Smooth muscle cell (in vitro differentiated cells): ENCODE data around the gene PKHD1. TPM values are rescaled to one million over a fixed set of nuclear protein-coding genes. Genes with fewer than 3 reads are reported as not detected.

Experiments
- DNase-seq: peaks from one replicate; lab custom pipeline; 2025; ENCODE audit not compliant: unreplicated experiment; lab: John Stamatoyannopoulos, UW
- H2AFZ ChIP-seq: fragments of 200-600 bp; sonication (generic); 2 replicates; pipeline ENCODE4 v1.6.0; 2016; ENCODE audit warnings: antibody characterized with exemption, low read depth, mild to moderate bottlenecking
- H3F3A ChIP-seq: fragments of 200-600 bp; sonication (generic); 2 replicates; pipeline ENCODE4 v1.6.0; 2017; ENCODE audit warnings: antibody characterized with exemption, low read depth
- H3K27ac ChIP-seq: fragments of 200-600 bp; sonication (generic); 2 replicates; pipeline ENCODE4 v1.5.1; 2016; ENCODE audit warnings: low read depth, mild to moderate bottlenecking
- H3K27me3 ChIP-seq: fragments of 200-600 bp; sonication (generic); 2 replicates; pipeline ENCODE4 v1.6.1; 2016; ENCODE audit warnings: low read depth, mild to moderate bottlenecking
- H3K36me3 ChIP-seq: fragments of 200-600 bp; sonication (generic); 2 replicates; pipeline ENCODE4 v1.5.1; 2016; ENCODE audit warnings: low read depth
- H3K4me1 ChIP-seq: fragments of 200-600 bp; sonication (generic); 2 replicates; pipeline ENCODE4 v1.5.1; 2016; ENCODE audit warnings: low read depth
- H3K4me2 ChIP-seq: fragments of 200-600 bp; sonication (generic); 2 replicates; pipeline ENCODE4 v1.6.0; 2016; ENCODE audit warnings: mild to moderate bottlenecking
- H3K4me3 ChIP-seq: fragments of 200-600 bp; sonication (generic); 2 replicates; pipeline ENCODE4 v1.5.1; 2016; ENCODE audit warnings: mild to moderate bottlenecking
- H3K79me2 ChIP-seq: fragments of 200-600 bp; sonication (generic); 2 replicates; pipeline ENCODE4 v1.6.0; 2016; ENCODE audit warnings: low read depth, mild to moderate bottlenecking
- H3K9ac ChIP-seq: fragments of 200-600 bp; sonication (generic); 2 replicates; pipeline ENCODE4 v1.6.0; 2016; ENCODE audit warnings: low read depth
- H3K9me3 ChIP-seq: fragments of 200-600 bp; sonication (generic); replicated peaks from 2 replicates; pipeline ENCODE4 v1.5.1; 2016; ENCODE audit warnings: low read depth
- H4K20me1 ChIP-seq: fragments of 200-600 bp; sonication (generic); 2 replicates; pipeline ENCODE4 v1.6.0; 2016; ENCODE audit warnings: low read depth
- WGBS: methylation state at CpG from one replicate; pipeline ENCODE4 v1.1.7; 2016; ENCODE audit warnings: low lambda C conversion rate; 5-methylcytosine and 5-hydroxymethylcytosine counted together
- polyA plus RNA-seq: library from polyadenylated mRNA; unstranded; fragments of >200 nt; fragmentation: Nextera tagmentation; extraction: Ambion mirVana; gene quantifications from 2 replicates; pipeline ENCODE4 v1.2.1, GENCODE V29; 2016
- total RNA-seq: library from RNA; depleted of rRNA; stranded (reverse); fragments of >200 nt; gene quantifications from 2 replicates; pipeline ENCODE4 v1.2.3, GENCODE V29; 2014
- TF ChIP-seq, protein P1 (sequence below): fragments of 200-600 bp; sonication (generic); IDR thresholded peaks from 2 replicates; pipeline ENCODE4 v1.5.1; 2017; ENCODE audit warnings: borderline replicate concordance, mild to moderate bottlenecking, antibody characterized with exemption; ENCODE audit not compliant: insufficient read depth, poor library complexity, severe bottlenecking

PKHD1 gene
- total and polyA plus RNA-seq, 2 experiments from 2014 or later: not detected

- Histone ChIP-seq H3K4me3 (no peak overlapping the region), H3K27ac (no peak overlapping the region), H3K79me2 (no peaks in the 10 kb centered on the region), H3K9ac (no peak overlapping the region), H3K4me1 (no peaks in the 10 kb centered on the region), H3K4me2 (no peak overlapping the region), H3K27me3 (no peaks in the 10 kb centered on the region), H3F3A (no peaks in the 10 kb centered on the region), H4K20me1 (no peaks in the 10 kb centered on the region), H3K9me3 (no peaks in the 10 kb centered on the region), H3K36me3 (no peaks in the 10 kb centered on the region), H2AFZ (no peak overlapping the region)
- WGBS: 73% methylated on average over 1 of the region's 1 CpG
- TF ChIP-seq, protein P1, sequence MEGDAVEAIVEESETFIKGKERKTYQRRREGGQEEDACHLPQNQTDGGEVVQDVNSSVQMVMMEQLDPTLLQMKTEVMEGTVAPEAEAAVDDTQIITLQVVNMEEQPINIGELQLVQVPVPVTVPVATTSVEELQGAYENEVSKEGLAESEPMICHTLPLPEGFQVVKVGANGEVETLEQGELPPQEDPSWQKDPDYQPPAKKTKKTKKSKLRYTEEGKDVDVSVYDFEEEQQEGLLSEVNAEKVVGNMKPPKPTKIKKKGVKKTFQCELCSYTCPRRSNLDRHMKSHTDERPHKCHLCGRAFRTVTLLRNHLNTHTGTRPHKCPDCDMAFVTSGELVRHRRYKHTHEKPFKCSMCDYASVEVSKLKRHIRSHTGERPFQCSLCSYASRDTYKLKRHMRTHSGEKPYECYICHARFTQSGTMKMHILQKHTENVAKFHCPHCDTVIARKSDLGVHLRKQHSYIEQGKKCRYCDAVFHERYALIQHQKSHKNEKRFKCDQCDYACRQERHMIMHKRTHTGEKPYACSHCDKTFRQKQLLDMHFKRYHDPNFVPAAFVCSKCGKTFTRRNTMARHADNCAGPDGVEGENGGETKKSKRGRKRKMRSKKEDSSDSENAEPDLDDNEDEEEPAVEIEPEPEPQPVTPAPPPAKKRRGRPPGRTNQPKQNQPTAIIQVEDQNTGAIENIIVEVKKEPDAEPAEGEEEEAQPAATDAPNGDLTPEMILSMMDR: no peak
- no peak for DNase-seq
These were observed 73.0 kb downstream of the PKHD1 start for GRCh38 chr6:52014391-52014790.

DNA sequence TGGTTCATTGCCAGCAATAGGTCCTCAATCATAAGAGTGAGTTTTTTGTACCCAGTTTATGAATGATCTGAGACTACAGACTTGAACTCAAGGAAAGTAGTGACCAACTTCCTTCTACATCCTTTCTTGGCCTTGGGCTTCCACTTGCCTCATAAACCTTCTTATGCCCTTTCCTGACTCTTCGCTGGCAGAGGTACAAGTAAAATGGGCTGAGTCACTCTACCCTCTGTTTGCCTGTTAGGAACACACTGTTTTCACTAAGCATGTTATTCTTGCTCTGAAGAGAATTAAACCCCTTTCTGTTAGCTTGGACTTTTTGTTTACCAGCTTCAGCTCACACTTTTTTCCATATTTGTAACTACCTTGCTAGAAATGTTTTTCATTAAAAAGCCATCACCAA is 74.4 kb downstream of the PKHD1 start:
- 92% methylated on average over 1 of the region's 1 CpG for WGBS
- no peaks in the 10 kb centered on the region for H3K27me3 ChIP-seq
- H3K36me3 ChIP-seq: no peaks in the 10 kb centered on the region
- no peaks in the 10 kb centered on the region for H3K4me1 ChIP-seq
- no peak overlapping the region for H3K9ac ChIP-seq
- no peak overlapping the region for H3K4me3 ChIP-seq
- TF ChIP-seq, protein P1: no peak
- H3K27ac ChIP-seq: no peak overlapping the region
- no peak overlapping the region for H2AFZ ChIP-seq
- H3F3A ChIP-seq: no peaks in the 10 kb centered on the region
- H3K79me2 ChIP-seq: no peaks in the 10 kb centered on the region
- no peak overlapping the region for H3K4me2 ChIP-seq
- H3K9me3 ChIP-seq: no peaks in the 10 kb centered on the region
- DNase-seq: no peak
- H4K20me1 ChIP-seq: no peaks in the 10 kb centered on the region

DNA sequence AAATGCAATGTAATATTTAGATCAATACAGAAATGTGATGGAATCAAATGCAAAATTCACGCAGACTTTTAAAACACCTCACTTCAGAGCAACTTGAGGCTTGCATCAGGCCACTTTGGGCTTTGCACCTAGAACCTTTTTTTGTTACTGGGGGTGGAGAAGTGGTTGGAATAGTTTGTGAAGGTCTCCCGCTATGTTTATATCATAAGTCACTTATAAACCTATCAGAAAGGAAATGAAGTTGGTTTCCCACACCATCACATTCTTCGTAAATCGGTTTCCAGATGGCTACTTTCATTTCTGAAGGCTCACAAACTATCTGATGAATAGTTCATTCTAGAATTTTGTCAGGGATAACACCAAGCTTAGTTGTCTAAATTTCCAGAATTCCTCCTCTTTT is 74.8 kb downstream of the PKHD1 start:
- Histone ChIP-seq H3K4me2 (no peak overlapping the region), H3K9ac (no peak overlapping the region), H3K4me1 (no peaks in the 10 kb centered on the region), H3K79me2 (no peaks in the 10 kb centered on the region), H3K9me3 (no peaks in the 10 kb centered on the region), H3K27me3 (no peaks in the 10 kb centered on the region), H3F3A (no peaks in the 10 kb centered on the region), H3K27ac (no peak overlapping the region), H3K4me3 (no peak overlapping the region), H2AFZ (no peak overlapping the region), H3K36me3 (no peaks in the 10 kb centered on the region), H4K20me1 (no peaks in the 10 kb centered on the region)
- TF ChIP-seq, protein P1: no peak
- WGBS: 96% methylated on average over 4 of the region's 4 CpGs
- DNase-seq: no peak

- Histone ChIP-seq H3K36me3 (no peaks in the 10 kb centered on the region), H4K20me1 (no peaks in the 10 kb centered on the region), H3K4me3 (no peak overlapping the region), H2AFZ (no peak overlapping the region), H3F3A (no peaks in the 10 kb centered on the region), H3K4me2 (no peak overlapping the region), H3K9me3 (no peaks in the 10 kb centered on the region), H3K79me2 (no peaks in the 10 kb centered on the region), H3K9ac (no peak overlapping the region), H3K27ac (no peak overlapping the region), H3K27me3 (no peaks in the 10 kb centered on the region), H3K4me1 (no peaks in the 10 kb centered on the region)
- no peak for DNase-seq
- TF ChIP-seq, protein P1: no peak
- WGBS: 94% methylated on average over 1 of the region's 1 CpG
These were observed 76.6 kb downstream of the PKHD1 start for GRCh38 chr6:52010806-52011205.
